GM19452 (cell line): ENCODE data around the gene RFC2.

Experiments used
- ATAC-seq: cut with Tn5 transposase; IDR thresholded peaks from one replicate; pipeline ENCODE4 v1.9.1; 2021; ENCODE audit not compliant: unreplicated experiment

Gene RFC2

GRCh38 chr7:74194686-74195085 is 59.5 kb downstream of the RFC2 start:
- ATAC-seq, result no peak

DNA sequence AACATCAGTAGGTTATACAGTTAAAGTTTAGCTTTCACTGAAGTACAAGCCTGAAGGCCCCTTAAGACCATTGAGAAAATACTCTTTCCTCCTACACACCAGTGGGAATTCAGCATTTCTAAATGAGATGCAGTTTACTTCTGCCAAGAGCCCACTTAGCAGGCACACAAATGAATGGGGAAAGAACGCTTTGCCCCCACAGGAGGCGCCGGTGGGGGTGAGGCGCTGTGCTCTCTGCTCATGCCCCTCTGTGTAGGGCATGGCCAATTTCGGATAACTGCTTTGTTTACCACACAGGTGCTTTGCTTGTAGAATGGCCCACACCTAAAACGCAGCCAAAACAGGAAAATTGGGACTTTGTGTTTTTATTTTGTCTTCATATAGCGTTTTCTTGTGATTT is 60.3 kb downstream of the RFC2 start:
- no peak for ATAC-seq

DNA sequence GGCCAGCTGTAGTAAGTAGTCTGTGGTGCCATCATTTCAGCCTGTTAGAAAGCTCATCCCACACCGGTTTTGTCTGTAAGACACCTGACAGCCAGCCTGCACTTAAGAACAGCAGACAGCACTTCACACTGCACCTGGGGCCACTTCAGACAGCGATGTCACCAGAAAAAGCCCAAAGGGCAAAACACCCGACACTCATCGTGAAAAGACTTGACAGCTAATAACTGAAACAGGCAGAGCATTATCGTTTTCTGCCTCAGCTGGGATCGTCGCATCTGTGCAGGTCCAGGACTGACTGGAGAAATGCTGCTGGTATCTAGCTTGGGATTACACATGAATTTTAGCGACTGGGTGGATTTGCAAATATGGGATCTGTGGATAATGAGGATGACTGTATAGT is 61.1 kb downstream of the RFC2 start:
- no peak for ATAC-seq

- no peak for ATAC-seq
Measured at GRCh38 chr7:74191231-74191630, 63.0 kb downstream of the RFC2 start.

DNA sequence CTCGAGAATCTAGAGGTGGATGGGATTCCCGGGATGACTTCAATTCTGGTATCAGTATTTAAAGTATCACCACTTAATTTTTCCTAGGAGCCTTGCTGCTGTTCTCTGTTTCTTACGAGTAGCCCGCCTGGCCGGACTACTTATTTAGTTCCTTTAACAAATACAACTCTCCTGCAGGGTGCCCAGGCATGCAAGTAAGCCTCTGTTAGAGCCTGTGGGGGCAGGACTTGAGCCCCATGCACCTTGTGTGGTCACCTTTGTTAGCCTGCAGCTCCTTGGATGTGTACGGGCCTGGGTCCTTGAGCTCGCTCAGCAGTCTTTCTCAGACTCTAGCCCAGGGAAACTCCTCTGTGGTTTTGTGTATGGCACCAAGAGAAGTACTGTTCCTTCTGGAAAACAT is 63.9 kb downstream of the RFC2 start:
- ATAC-seq, result no peak

DNA sequence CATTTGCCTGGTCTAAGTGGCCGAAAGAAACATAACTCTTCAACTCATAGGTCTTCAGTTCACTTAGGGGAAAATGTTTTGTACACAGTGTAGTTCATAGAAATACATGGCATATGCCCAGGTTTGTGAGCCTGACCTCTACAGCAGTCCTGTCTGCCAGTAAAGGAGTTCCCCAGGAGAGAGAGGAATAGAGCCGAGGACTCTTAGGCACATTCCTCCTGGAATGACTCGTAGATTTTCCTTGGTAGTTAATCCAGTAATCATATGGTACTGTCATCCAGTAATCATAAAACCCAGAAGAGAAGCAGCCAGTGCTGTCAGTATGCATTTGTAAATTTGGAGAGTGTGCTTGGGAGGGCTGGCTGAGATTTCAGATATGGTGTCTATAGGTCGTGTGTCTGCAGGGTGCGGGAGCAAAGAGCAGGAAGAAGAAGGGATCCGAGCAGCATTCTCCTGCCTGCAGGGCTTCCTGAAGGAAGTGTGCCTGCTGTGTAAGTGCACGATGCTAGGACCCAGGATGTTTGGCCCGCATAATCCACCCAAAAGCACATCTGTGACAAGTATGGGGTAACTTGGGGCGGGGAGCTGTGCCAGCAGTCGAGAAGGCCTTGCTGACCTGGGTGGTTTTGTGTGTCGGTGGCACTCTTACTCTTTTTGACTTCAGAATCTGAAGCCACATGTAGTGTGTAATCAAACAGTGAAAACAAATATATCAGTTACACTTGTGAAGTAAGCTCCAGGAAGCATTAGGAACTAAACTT is 66.1 kb downstream of the RFC2 start:
- no peak for ATAC-seq

GRCh38 chr7:74185636-74186035 is 68.6 kb downstream of the RFC2 start:
- ATAC-seq, result no peak

DNA sequence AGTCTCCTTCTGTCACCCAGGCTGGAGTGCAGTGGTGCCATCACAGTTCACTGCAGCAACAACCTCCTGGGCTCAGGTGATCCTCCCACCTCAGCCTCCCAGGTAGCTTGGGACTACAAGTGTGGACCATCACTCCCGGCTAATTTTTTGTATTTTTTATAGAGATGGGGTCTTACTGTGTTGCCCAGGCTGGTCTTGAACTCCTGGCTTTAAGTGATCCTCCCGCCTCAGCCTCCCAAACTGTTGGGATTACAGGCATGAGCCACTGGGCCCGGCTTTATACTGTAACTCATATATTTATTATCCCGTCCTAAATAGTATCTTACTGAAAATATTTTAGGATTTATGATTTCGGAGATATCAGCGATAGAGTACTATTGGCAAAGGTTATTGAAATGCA is 69.2 kb downstream of the RFC2 start:
- no peak for ATAC-seq

DNA sequence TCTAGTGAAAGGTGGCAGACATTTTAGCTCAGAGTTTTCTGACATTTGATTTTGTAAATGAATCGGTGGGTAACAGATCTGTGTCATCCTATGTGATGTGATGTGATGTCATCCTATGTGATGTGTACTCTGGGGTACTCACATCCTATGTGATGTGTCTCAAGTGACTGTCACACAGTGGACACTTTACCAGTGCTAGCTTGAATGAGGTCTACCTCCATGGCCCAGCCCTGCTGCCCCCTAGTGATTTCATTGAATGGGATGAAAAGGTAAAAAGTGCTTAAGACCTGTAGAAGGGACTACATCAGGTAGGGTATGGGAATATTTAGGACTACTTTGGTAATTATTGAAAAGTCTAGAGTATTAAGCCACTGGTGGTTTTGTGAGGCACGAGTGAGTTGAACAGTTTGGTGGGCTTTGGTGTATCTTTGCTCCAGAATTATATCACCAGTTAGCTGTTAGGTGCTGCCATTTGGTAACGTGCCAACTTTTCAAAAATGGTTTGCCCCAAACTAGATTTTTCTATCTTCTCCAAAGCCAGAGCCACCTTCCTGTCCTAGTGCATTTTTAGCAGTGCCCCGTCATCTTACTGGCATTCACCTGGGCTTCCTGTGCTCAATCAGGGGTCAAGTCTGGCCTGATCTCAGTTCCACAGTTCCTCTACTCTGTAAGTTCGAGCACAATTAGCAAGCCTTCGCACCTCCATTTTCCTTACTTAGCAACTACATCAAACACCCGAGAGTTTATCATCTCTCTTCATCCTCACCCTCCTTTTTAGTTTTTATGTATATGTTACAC is 70.3 kb downstream of the RFC2 start:
- ATAC-seq, result no peak

- ATAC-seq, result no peak
Measured at GRCh38 chr7:74183142-74183541, 71.1 kb downstream of the RFC2 start.

GRCh38 chr7:74182453-74183090 is 71.6 kb downstream of the RFC2 start:
- ATAC-seq, result no peak

DNA sequence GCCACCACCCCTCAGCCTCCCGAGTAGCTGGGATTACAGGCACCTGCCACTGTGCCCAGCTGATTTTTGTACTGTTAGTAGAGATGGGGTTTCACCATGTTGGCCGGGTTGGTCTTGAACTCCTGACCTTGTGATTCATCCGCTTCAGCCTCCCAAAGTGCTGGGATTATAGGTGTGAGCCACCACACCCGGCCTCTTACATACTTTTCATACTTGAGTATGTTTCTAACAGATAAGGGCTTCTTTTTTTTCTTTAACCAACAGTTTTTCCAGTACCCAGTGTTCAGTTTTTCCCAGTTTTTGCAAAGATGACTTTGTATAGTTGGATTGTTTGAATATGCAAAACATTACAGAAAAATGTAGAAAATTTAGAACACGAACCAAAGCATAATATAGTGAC is 72.4 kb downstream of the RFC2 start:
- no peak for ATAC-seq
